ENCODE data around the gene ANKS1B.

Gene ANKS1B

DNA sequence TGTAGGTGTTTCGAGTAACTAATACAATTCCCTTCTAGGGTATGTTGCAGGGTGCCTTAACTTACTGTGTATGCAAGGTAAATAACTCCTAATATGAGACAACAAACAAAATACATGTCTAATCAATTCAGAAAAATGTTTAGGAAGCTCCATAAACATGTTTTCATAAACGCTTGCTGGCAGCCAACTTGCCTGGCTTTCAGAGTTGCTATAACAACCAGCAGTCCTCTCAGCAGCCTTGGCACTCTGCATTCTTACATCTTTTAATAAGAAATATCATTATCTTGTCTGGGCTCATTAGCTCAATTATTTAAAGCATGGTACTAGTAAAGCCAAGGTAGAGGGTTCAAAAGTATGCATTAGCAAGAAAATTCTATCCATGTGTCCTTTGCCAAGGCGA, 862.2 kb downstream of the ANKS1B start:
- TF ChIP-seq, protein P1, sequence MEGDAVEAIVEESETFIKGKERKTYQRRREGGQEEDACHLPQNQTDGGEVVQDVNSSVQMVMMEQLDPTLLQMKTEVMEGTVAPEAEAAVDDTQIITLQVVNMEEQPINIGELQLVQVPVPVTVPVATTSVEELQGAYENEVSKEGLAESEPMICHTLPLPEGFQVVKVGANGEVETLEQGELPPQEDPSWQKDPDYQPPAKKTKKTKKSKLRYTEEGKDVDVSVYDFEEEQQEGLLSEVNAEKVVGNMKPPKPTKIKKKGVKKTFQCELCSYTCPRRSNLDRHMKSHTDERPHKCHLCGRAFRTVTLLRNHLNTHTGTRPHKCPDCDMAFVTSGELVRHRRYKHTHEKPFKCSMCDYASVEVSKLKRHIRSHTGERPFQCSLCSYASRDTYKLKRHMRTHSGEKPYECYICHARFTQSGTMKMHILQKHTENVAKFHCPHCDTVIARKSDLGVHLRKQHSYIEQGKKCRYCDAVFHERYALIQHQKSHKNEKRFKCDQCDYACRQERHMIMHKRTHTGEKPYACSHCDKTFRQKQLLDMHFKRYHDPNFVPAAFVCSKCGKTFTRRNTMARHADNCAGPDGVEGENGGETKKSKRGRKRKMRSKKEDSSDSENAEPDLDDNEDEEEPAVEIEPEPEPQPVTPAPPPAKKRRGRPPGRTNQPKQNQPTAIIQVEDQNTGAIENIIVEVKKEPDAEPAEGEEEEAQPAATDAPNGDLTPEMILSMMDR (IDR thresholded peaks at IDR 0.05; ENCODE audit: insufficient read depth, low read depth, low read length, missing control alignments): no peak
- DNase-seq (ENCODE audit: low read depth): no peak

GRCh38 chr12:99121546-99121945, 863.2 kb downstream of the ANKS1B start:
- DNase-seq (ENCODE audit: low read depth): no peak
- TF ChIP-seq, protein P1 (IDR thresholded peaks at IDR 0.05; ENCODE audit: insufficient read depth, low read depth, low read length, missing control alignments): no peak
- H3K4me3 ChIP-seq (ENCODE audit: low read depth, low read length): no peak overlapping the region

More for the DNA sequence above, 862.2 kb downstream of the ANKS1B start:
- no peak overlapping the region for H3K4me3 ChIP-seq (ENCODE audit: low read depth, low read length)

- no peak overlapping the region for H3K4me3 ChIP-seq (ENCODE audit: low read depth, low read length)
- TF ChIP-seq, protein P1 (IDR thresholded peaks at IDR 0.05; ENCODE audit: insufficient read depth, low read depth, low read length, missing control alignments): no peak
- DNase-seq (ENCODE audit: low read depth): no peak
Observed at GRCh38 chr12:99119943-99120342, 864.8 kb downstream of the ANKS1B start.

- no peak overlapping the region for H3K4me3 ChIP-seq (ENCODE audit: low read depth, low read length)
- TF ChIP-seq, protein P1 (IDR thresholded peaks at IDR 0.05; ENCODE audit: insufficient read depth, low read depth, low read length, missing control alignments): no peak
- no peak for DNase-seq (ENCODE audit: low read depth)
Observed at GRCh38 chr12:99119449-99119848, 865.3 kb downstream of the ANKS1B start.

DNA sequence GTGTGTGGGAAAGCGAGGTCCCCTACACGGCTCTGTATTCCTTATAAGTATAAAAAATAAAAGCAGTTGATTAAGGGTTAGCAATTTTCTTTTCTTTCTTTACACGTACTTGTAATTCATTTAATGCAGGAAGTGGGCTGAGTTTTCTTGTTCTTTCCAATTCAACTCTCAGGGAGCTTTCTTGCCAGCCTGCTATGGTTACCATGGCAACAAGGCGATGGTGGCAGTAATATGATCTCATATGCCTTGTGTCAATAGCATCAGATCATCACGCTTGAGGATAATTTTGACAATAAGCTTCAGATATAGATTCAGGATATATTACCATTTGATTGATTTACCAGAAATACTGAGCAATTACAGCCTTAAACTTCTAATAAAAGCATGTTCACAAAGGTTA, 873.1 kb downstream of the ANKS1B start:
- TF ChIP-seq, protein P1 (IDR thresholded peaks at IDR 0.05; ENCODE audit: insufficient read depth, low read depth, low read length, missing control alignments): no peak
- no peak overlapping the region for H3K4me3 ChIP-seq (ENCODE audit: low read depth, low read length)
- peak; percentile 20 for DNase-seq (ENCODE audit: low read depth)

DNA sequence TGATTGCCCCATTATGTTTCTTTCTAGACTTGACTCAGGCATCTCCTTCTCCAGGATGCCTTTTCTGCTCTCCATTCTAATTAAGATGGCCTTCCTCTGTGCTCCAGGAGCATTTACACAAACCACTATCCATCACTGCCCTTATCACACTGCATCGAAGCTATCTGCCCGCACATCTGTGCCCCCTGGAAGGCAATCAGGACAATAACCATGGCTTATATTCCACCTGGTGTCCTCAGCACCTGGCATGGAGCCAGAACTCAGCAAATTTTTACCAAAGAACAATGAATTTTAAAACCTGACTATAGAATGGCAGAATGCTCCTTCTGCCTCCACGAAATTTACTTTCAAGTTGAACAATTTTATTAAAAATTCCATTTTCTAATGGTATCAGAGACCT, 873.9 kb downstream of the ANKS1B start:
- DNase-seq (ENCODE audit: low read depth): no peak
- TF ChIP-seq, protein P1 (IDR thresholded peaks at IDR 0.05; ENCODE audit: insufficient read depth, low read depth, low read length, missing control alignments): no peak
- H3K4me3 ChIP-seq (ENCODE audit: low read depth, low read length): no peak overlapping the region

GRCh38 chr12:99110212-99110611, 874.5 kb downstream of the ANKS1B start:
- no peak for DNase-seq (ENCODE audit: low read depth)
- TF ChIP-seq, protein P1 (IDR thresholded peaks at IDR 0.05; ENCODE audit: insufficient read depth, low read depth, low read length, missing control alignments): no peak
- no peak overlapping the region for H3K4me3 ChIP-seq (ENCODE audit: low read depth, low read length)

All from GM12865 (cell line).